Stimulated activated naive B cell treated with anti-CD40 and anti-IgM and Interleukin-4, amounts not matched to agents 10 μg/mL and 1 μg/mL and 100 μg/mL, for 72 hours (primary cell): ENCODE measurements around the gene GMCL2.
A peak's percentile ranks its signal among the peaks of the same experiment; 100 is the strongest.
"Not testable (repeated sequence)": the region's sequence is repeated elsewhere in the genome, so short reads cannot be mapped to it uniquely, and the experiment has no call there.

Experiments
- ATAC-seq, 2 donors: fragments of 150-1000 bp; cut with Tn5 transposase; replicated peaks; 2 replicates each; pipeline ENCODE4 v1.10.0; 2021; ENCODE audit warnings: moderate library complexity in 1 of 2
- DNase-seq: peaks from one replicate; pipeline ENCODE4 v3.0.0; 2021
- H3K27ac Mint-ChIP-seq: one replicate; pipeline ENCODE4 v1.8.0; 2022; ENCODE audit warnings: mild to moderate bottlenecking, mixed read lengths
- H3K27me3 Mint-ChIP-seq, 2 donors: one replicate each; pipeline ENCODE4 v1.8.0; 2022; ENCODE audit warnings: mixed read lengths in 2 of 2
- H3K36me3 Mint-ChIP-seq, 2 donors: one replicate each; pipeline ENCODE4 v1.8.0; 2022; ENCODE audit warnings: mixed read lengths in 2 of 2, mild to moderate bottlenecking in 1 of 2
- H3K4me1 Mint-ChIP-seq, 2 donors: one replicate each; pipeline ENCODE4 v1.8.0; 2022; ENCODE audit warnings: mixed read lengths in 2 of 2, mild to moderate bottlenecking in 1 of 2
- H3K4me3 Mint-ChIP-seq, 2 donors: one replicate each; pipeline ENCODE4 v1.8.0; 2022; ENCODE audit warnings: mild to moderate bottlenecking in 2 of 2, mixed read lengths in 2 of 2, moderate library complexity in 1 of 2
- H3K9me3 Mint-ChIP-seq, 2 donors: one replicate each; pipeline ENCODE4 v1.8.0; 2022; ENCODE audit warnings: mixed read lengths in 2 of 2, mild to moderate bottlenecking in 1 of 2

Gene GMCL2

GRCh38 chr5:178206166-178207101, 19.3 kb upstream of the GMCL2 start:
- ATAC-seq (no peak), DNase-seq (no peak)
- peak overlapping the region; percentile 88 to 95 for H3K4me3 Mint-ChIP-seq
- H3K27ac Mint-ChIP-seq = peak overlapping the region; percentile 92
- H3K27me3 Mint-ChIP-seq = peaks cover 4 to 5% of the 10 kb centered on the region in 2 donors
- H3K4me1 Mint-ChIP-seq = peaks cover 33 to 57% of the 10 kb centered on the region in 2 donors
- H3K9me3 Mint-ChIP-seq = peaks cover 0 to 3% of the 10 kb centered on the region in 2 donors
- H3K36me3 Mint-ChIP-seq = peaks cover 44 to 62% of the 10 kb centered on the region in 2 donors

GRCh38 chr5:178205749-178206047, 18.5 kb upstream of the GMCL2 start:
- no peak for ATAC-seq
- peaks cover 39 to 55% of the 10 kb centered on the region in 2 donors for H3K36me3 Mint-ChIP-seq
- peaks cover 4 to 5% of the 10 kb centered on the region in 2 donors for H3K27me3 Mint-ChIP-seq
- peak overlapping the region; percentile 88 to 95 for H3K4me3 Mint-ChIP-seq
- H3K27ac Mint-ChIP-seq = peak overlapping the region; percentile 92
- peaks cover 0 to 3% of the 10 kb centered on the region in 2 donors for H3K9me3 Mint-ChIP-seq
- H3K4me1 Mint-ChIP-seq = peaks cover 30 to 50% of the 10 kb centered on the region in 2 donors
- DNase-seq = no peak

GRCh38 chr5:178204935-178205748, 18.0 kb upstream of the GMCL2 start:
- Mint-ChIP-seq H3K36me3 (peaks cover 37 to 50% of the 10 kb centered on the region in 2 donors), H3K9me3 (peaks cover 0 to 3% of the 10 kb centered on the region in 2 donors), H3K27me3 (peaks cover 4 to 5% of the 10 kb centered on the region in 2 donors), H3K27ac (peak overlapping the region; percentile 100), H3K4me1 (peaks cover 28 to 44% of the 10 kb centered on the region in 2 donors), H3K4me3 (peak overlapping the region; percentile 95 to 97)
- ATAC-seq (peak; percentile 58 to 62), DNase-seq (peak; percentile 70)

GRCh38 chr5:178204182-178204934, 17.2 kb upstream of the GMCL2 start, which contains the start of gene HNRNPAB:
TSS of gene HNRNPAB (plus strand) at chr5:178204533. CDS start at chr5:178204838, 305 bp downstream.
- ATAC-seq (peak; percentile 85 to 90), DNase-seq (peak; percentile 92)
- Mint-ChIP-seq H3K27me3 (peaks cover 4 to 5% of the 10 kb centered on the region in 2 donors), H3K9me3 (peaks cover 0 to 3% of the 10 kb centered on the region in 2 donors), H3K27ac (peak within 1 kb of the TSS; percentile 100), H3K4me1 (peaks cover 22 to 37% of the 10 kb centered on the region in 2 donors), H3K4me3 (peak within 1 kb of the TSS; percentile 95 to 97), H3K36me3 (peaks cover 30 to 42% of the 10 kb centered on the region in 2 donors)

GRCh38 chr5:178203670-178204181, 16.6 kb upstream of the GMCL2 start:
- Mint-ChIP-seq H3K36me3 (peaks cover 26 to 36% of the 10 kb centered on the region in 2 donors), H3K27ac (peak overlapping the region; percentile 100), H3K4me1 (peaks cover 19 to 32% of the 10 kb centered on the region in 2 donors), H3K27me3 (peaks cover 4 to 5% of the 10 kb centered on the region in 2 donors), H3K4me3 (peak overlapping the region; percentile 95 to 97), H3K9me3 (peaks cover 0 to 3% of the 10 kb centered on the region in 2 donors)
- ATAC-seq (peak; percentile 29 to 31), DNase-seq (no peak)

GRCh38 chr5:178202541-178202940, 15.4 kb upstream of the GMCL2 start:
- Mint-ChIP-seq H3K27me3 (peaks cover 4 to 5% of the 10 kb centered on the region in 2 donors), H3K9me3 (peaks cover 0 to 3% of the 10 kb centered on the region in 2 donors), H3K4me3 (peak overlapping the region in 1 of 2 donors; percentile 39), H3K36me3 (peaks cover 21 to 26% of the 10 kb centered on the region in 2 donors), H3K4me1 (peaks cover 14 to 24% of the 10 kb centered on the region in 2 donors), H3K27ac (no peak overlapping the region)
- DNase-seq (no peak), ATAC-seq (no peak)

- peaks cover 4 to 5% of the 10 kb centered on the region in 2 donors for H3K27me3 Mint-ChIP-seq
- H3K4me3 Mint-ChIP-seq = no peak overlapping the region
- peaks cover 12 to 18% of the 10 kb centered on the region in 2 donors for H3K4me1 Mint-ChIP-seq
- peaks cover 0 to 3% of the 10 kb centered on the region in 2 donors for H3K9me3 Mint-ChIP-seq
- H3K36me3 Mint-ChIP-seq = peaks cover 15 to 20% of the 10 kb centered on the region in 2 donors
- DNase-seq = no peak
- no peak for ATAC-seq
- no peak overlapping the region for H3K27ac Mint-ChIP-seq
Observed at GRCh38 chr5:178201927-178202235, 14.7 kb upstream of the GMCL2 start.

GRCh38 chr5:178201221-178201926, 14.2 kb upstream of the GMCL2 start:
- peaks cover 4 to 5% of the 10 kb centered on the region in 2 donors for H3K27me3 Mint-ChIP-seq
- peaks cover 11 to 17% of the 10 kb centered on the region in 2 donors for H3K36me3 Mint-ChIP-seq
- no peak overlapping the region for H3K4me3 Mint-ChIP-seq
- ATAC-seq (no peak), DNase-seq (no peak)
- peaks cover 9 to 13% of the 10 kb centered on the region in 2 donors for H3K4me1 Mint-ChIP-seq
- peaks cover 0 to 3% of the 10 kb centered on the region in 2 donors for H3K9me3 Mint-ChIP-seq
- H3K27ac Mint-ChIP-seq = no peak overlapping the region

- H3K4me3 Mint-ChIP-seq = no peak overlapping the region
- DNase-seq = no peak
- no peak overlapping the region for H3K27ac Mint-ChIP-seq
- H3K27me3 Mint-ChIP-seq = peaks cover 7 to 11% of the 10 kb centered on the region in 2 donors
- no peak for ATAC-seq
- peaks cover 3 to 5% of the 10 kb centered on the region in 2 donors for H3K36me3 Mint-ChIP-seq
- peaks cover 0 to 3% of the 10 kb centered on the region in 2 donors for H3K9me3 Mint-ChIP-seq
- peaks cover 3 to 5% of the 10 kb centered on the region in 2 donors for H3K4me1 Mint-ChIP-seq
Observed at GRCh38 chr5:178199581-178200434, 12.6 kb upstream of the GMCL2 start.

GRCh38 chr5:178198706-178199105, 11.5 kb upstream of the GMCL2 start:
- Mint-ChIP-seq H3K27ac (no peak overlapping the region), H3K27me3 (peaks cover 12 to 17% of the 10 kb centered on the region in 2 donors), H3K4me1 (no peaks in the 10 kb centered on the region), H3K9me3 (no peaks in the 10 kb centered on the region), H3K4me3 (no peak overlapping the region), H3K36me3 (no peaks in the 10 kb centered on the region)
- DNase-seq = no peak
- ATAC-seq = no peak

- H3K4me3 Mint-ChIP-seq, H3K4me1 Mint-ChIP-seq, H3K36me3 Mint-ChIP-seq, H3K27ac Mint-ChIP-seq, DNase-seq, ATAC-seq, H3K9me3 Mint-ChIP-seq: not testable (repeated sequence)
- H3K27me3 Mint-ChIP-seq = peaks cover 17 to 22% of the 10 kb centered on the region in 2 donors
Observed at GRCh38 chr5:178198151-178198550, 11.0 kb upstream of the GMCL2 start.

- Mint-ChIP-seq H3K36me3 (no peaks in the 10 kb centered on the region), H3K27ac (no peak overlapping the region), H3K9me3 (no peaks in the 10 kb centered on the region), H3K4me1 (no peaks in the 10 kb centered on the region), H3K4me3 (no peak overlapping the region), H3K27me3 (peaks cover 26 to 33% of the 10 kb centered on the region in 2 donors)
- no peak for DNase-seq
- no peak for ATAC-seq
Observed at GRCh38 chr5:178196986-178197385, 9.8 kb upstream of the GMCL2 start.
